GM18498 (cell line): ENCODE results near the gene MBTPS1.

Experiments
- ATAC-seq: cut with Tn5 transposase; IDR thresholded peaks from one replicate; pipeline ENCODE4 v1.9.1; 2021; ENCODE audit warnings: mild to moderate bottlenecking, moderate library complexity; ENCODE audit not compliant: unreplicated experiment

The MBTPS1 gene

GRCh38 chr16:84014570-84015327 is 102.0 kb downstream of the MBTPS1 start:
- no peak for ATAC-seq

DNA sequence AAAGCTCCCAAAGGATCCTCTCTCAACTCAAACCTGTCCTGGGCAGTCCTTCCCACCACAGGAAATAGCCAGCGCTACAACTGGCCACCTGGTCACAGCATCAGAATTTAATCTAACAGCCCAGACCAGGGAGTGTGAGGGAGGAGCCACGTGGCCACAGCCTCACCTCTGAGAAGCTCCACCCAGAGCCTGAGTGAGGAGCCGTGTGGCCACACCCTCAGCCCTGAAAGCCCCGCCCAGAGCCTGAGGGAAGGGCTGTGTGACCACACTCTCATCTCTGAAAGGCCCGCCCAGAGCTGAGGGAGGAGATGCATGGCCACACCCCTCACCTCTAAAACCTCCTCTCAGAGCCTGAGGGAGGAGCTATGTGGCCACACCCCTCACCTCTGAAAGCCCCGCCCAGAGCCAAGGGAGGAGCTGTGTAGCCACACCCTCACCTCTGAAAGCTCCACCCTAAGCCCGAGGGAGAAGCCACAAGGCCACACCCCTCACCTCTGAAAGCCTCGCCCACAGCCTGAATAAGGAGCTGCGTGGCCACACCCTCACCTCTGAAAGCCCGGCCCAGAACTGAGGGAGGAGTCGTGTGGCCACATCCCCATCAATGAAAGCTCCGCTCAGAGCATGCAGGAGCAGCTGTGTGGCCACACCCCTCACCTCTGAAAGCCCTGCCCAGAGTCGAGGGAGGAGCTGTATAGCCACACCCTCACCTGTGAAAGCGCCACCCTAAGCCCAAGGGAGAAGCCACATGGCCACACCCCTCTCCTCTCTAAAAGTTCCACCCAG is 102.8 kb downstream of the MBTPS1 start:
- ATAC-seq = peak; percentile 71

DNA sequence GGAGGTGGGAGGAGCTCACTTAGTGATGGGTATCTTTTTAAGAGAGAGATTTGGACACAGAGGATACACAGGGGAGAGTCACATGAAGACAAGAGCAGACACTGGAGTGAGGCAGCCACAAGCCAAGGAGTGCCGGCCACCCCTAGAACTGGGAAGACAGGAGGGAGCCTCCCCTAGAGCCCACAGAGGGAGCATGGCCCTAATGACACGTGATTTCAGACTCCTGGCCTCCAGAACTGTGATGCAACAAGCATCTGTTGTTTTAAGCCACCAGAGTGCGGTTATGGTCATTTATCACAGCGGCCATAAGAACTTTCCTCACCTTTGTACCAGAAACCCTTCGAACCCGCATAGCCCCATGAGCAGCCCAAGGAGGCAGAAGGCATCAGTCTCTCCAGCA is 107.5 kb downstream of the MBTPS1 start:
- no peak for ATAC-seq

DNA sequence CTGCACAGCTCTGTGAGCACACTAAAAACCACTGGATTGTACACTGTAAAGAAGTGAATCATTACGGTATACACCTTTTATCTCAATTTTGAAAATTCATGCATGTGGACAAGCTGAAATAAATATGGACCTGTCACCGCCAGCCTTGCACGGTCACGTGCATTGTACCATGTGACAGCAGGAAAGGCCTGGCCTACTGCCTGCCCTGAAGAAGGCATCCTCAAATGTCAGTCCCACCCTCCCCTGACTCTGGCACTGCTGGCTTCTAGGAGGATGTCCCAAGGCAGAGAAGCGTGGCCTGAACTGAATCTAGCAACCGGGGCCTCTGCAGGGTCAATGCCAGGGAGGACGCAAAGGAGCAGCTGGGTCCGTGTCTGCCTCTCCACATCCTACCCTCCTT is 108.8 kb downstream of the MBTPS1 start:
- ATAC-seq = no peak

GRCh38 chr16:84007520-84007919 is 109.2 kb downstream of the MBTPS1 start:
- no peak for ATAC-seq

- no peak for ATAC-seq
Observed at GRCh38 chr16:84005391-84005790, 111.4 kb downstream of the MBTPS1 start.

DNA sequence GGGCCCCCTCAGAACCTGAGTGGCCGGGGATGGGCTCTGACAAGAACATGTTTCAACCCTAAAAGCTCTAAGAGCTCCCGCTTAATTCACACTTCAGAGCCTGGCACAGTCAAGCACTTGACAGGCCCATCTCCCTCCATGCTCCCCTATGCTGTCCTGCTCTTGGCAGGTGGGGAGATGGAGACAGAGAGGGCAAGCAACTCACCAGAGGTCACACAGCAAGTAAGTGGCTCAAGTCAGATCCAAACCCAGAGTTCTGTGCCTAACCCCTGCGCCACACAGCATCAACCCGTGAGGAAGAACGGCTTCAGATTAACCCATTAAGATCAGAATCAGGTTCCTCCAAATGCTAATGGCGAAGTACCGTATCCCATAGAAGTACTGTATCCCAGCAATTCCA is 112.3 kb downstream of the MBTPS1 start:
- no peak for ATAC-seq
